ENCODE results near the gene TMPRSS6. TPM values are rescaled to one million over a fixed set of nuclear protein-coding genes. Genes with fewer than 3 reads are reported as not detected.

Gene TMPRSS6
- total and polyA plus RNA-seq, 5 donors, result not detected

GRCh38 chr22:37022483-37023337 is 86.8 kb downstream of the TMPRSS6 start:
- Histone ChIP-seq H3K4me1 (ENCODE audit: control insufficient read depth, insufficient read depth, low read length) (peaks cover 10% of the 10 kb centered on the region), H3K27me3 (ENCODE audit: control insufficient read depth, insufficient read depth) (no peaks in the 10 kb centered on the region), H3K9me3 (ENCODE audit: control insufficient read depth, low read length) (no peaks in the 10 kb centered on the region), H3K4me3 (ENCODE audit: low read length) (no peak overlapping the region), H3K27ac (ENCODE audit: low read length) (peak overlapping the region; percentile 56)
- DNase-seq (peak in 2 of 3 donors; percentile 56 to 65), ATAC-seq (peak in 1 of 2 donors; percentile 17)
- 68% methylated on average over 16 of the region's 16 CpGs for WGBS
- intact Hi-C loops (cut with DNase I), result no loop called here

DNA sequence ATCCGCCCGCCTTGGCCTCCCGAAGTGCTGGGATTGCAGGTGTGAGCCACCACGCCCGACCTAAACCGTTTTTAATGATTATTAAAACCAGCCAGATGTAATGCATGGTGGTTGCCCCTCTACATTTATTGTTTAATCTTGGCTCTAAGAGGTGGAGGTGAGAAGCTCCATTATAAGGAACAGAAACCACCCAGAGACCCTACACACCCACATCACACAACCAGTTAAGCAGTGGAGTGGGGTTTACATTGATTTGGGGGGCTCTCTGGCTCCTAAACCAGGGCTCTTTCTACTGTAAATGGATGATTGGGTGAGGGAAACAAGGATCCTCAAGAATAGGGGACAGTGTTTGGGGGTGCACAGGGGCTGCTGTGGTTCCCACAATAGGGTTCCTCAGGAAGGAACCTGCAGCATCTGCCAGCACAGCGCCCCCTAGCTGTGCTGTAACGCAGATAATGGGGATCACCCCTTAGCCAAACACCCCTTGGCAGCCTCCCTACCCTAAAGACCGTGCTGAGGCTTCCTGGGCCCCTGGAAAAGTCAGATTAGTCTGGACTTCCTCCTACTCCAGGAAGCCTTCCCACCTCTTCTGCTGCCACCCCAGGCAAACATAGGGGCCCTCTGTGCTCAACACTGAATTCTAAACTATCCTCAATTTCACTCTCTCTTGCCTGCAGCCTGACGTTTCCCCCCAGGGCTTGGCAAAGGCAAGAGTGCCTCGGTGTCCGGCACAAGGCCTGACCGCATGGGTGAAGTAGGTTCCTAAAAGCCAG is 87.6 kb downstream of the TMPRSS6 start:
- Histone ChIP-seq H3K4me1 (ENCODE audit: control insufficient read depth, insufficient read depth, low read length) (peaks cover 17% of the 10 kb centered on the region), H3K27me3 (ENCODE audit: control insufficient read depth, insufficient read depth) (no peaks in the 10 kb centered on the region), H3K9me3 (ENCODE audit: control insufficient read depth, low read length) (no peaks in the 10 kb centered on the region), H3K4me3 (ENCODE audit: low read length) (no peak overlapping the region), H3K27ac (ENCODE audit: low read length) (no peak overlapping the region)
- WGBS, result 65% methylated on average over 13 of the region's 13 CpGs
- intact Hi-C loops (cut with DNase I), result no loop called here
- DNase-seq (peak; percentile 47 to 84 (median 77)), ATAC-seq (no peak)

DNA sequence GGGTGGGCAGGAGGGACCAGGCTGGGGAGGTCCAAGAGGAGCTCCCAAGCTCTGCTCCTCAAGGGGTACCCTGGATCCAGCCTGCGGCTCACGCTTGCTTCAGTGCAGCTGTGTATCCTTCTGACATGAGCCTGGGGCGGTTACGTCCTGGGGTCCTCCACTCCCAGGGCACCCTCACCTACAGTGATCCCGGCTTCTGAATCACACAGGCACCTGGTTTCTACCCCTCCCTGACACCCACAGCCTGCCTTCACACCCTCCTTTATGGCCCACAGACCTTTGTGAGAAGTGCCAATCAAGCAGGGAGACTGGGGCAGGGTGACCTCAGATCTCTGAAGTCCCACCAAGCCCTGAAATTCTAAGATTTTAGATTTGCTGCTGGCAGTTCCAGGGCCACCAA is 88.5 kb downstream of the TMPRSS6 start:
- no peaks in the 10 kb centered on the region for H3K9me3 ChIP-seq (ENCODE audit: control insufficient read depth, low read length)
- ATAC-seq (no peak), DNase-seq (no peak)
- H3K27me3 ChIP-seq (ENCODE audit: control insufficient read depth, insufficient read depth), result no peaks in the 10 kb centered on the region
- intact Hi-C loops (cut with DNase I), result no loop called here
- H3K27ac ChIP-seq (ENCODE audit: low read length), result no peak overlapping the region
- H3K4me1 ChIP-seq (ENCODE audit: control insufficient read depth, insufficient read depth, low read length), result peaks cover 22% of the 10 kb centered on the region
- WGBS, result 96% methylated on average over 5 of the region's 5 CpGs
- H3K4me3 ChIP-seq (ENCODE audit: low read length), result no peak overlapping the region

DNA sequence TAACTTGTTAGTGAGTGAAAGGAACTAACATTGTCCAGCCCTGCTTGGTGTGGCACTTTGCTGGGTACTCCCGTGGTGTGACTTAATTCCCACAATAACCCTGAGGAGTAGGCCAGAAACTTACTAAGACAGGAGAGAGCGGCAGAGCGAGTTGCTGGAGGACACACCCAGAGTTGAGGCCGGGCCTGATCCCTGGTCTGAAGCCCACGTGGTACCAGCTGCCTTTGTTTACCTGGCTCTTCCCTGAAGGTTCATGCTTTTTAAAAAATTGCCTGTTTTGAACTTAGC is 89.4 kb downstream of the TMPRSS6 start:
- H3K4me1 ChIP-seq (ENCODE audit: control insufficient read depth, insufficient read depth, low read length), result peaks cover 24% of the 10 kb centered on the region
- peak in 1 of 3 donors; percentile 68 for DNase-seq
- intact Hi-C loops (cut with DNase I), result no loop called here

DNA sequence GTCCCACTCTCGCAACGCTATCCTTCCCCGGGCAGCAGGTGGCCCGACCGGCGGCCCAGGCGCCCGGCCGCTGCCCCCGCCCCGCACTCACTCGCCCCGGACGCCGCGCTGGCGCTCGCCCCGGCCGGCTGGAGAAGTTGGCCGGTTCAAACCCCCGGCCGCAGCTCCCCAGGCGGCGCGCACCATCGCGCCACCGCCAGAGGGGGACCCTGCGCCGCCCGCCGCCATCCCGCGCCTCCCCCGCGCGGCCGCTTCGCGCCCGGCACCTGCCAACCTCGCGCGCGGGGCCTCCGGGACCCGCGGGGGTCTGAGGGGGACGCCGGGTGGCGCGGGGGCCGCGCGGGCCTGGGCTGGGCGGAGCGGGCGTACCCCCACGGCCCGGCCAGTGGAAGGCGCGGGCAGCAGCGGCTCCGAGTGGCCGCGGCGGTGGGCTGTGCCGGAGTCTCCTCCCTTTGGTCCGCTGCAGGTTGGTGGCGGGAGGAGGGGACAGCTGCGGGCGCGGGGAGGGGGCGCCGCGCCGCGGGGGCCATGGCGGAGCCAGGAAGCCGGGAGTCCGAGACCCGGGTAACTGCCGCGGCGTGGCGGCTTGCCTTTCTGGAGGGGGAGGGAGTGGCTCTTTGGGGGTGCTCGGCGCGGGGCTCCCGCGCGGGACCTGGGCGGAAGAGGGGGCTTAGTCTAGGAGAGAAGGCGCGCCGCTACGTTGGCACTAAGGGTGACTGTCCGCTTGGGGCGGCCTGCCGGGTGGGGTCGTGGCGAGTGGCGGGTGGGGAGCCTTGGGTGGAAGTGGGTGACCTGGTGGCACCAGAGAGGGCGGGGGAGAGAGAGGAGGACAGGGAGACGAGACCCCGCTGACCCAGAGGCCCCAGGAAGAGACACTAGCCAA is 90.0 kb downstream of the TMPRSS6 start, which contains the start of the genes MPST and TST:
TSS of gene MPST (plus strand) at position 434 of the 883 bp plus-strand sequence. CDS start at position 529, 95 bp downstream.
TSS of gene TST (minus strand) at position 139 of the 883 bp plus-strand sequence. CDS start 715 bp downstream, outside the sequence.
- Histone ChIP-seq H3K4me3 (ENCODE audit: low read length) (peak within 1 kb of the TSS; percentile 69), H3K9me3 (ENCODE audit: control insufficient read depth, low read length) (no peaks in the 10 kb centered on the region), H3K27ac (ENCODE audit: low read length) (peak within 1 kb of the TSS; percentile 97), H3K27me3 (ENCODE audit: control insufficient read depth, insufficient read depth) (no peaks in the 10 kb centered on the region), H3K4me1 (ENCODE audit: control insufficient read depth, insufficient read depth, low read length) (peaks cover 24% of the 10 kb centered on the region)
- ATAC-seq (peak; percentile 87 to 88), DNase-seq (peak; percentile 85 to 95 (median 93))
- WGBS, result under 1% methylated on average over 105 of the region's 107 CpGs
- intact Hi-C loops (cut with DNase I), result no loop called here

More for the DNA sequence above, 89.4 kb downstream of the TMPRSS6 start:
- peak; percentile 20 to 43 for ATAC-seq
- WGBS, result 1% methylated on average over 5 of the region's 5 CpGs
- H3K9me3 ChIP-seq (ENCODE audit: control insufficient read depth, low read length), result no peaks in the 10 kb centered on the region
- peak overlapping the region; percentile 69 for H3K4me3 ChIP-seq (ENCODE audit: low read length)
- H3K27ac ChIP-seq (ENCODE audit: low read length), result peak overlapping the region; percentile 97
- no peaks in the 10 kb centered on the region for H3K27me3 ChIP-seq (ENCODE audit: control insufficient read depth, insufficient read depth)

GRCh38 chr22:37018815-37019308 is 90.7 kb downstream of the TMPRSS6 start:
- DNase-seq, result peak; percentile 81 to 93 (median 91)
- peak; percentile 50 to 61 for ATAC-seq
- peak overlapping the region; percentile 69 for H3K4me3 ChIP-seq (ENCODE audit: low read length)
- peaks cover 24% of the 10 kb centered on the region for H3K4me1 ChIP-seq (ENCODE audit: control insufficient read depth, insufficient read depth, low read length)
- no peaks in the 10 kb centered on the region for H3K9me3 ChIP-seq (ENCODE audit: control insufficient read depth, low read length)
- intact Hi-C loops (cut with DNase I), result no loop called here
- H3K27ac ChIP-seq (ENCODE audit: low read length), result peak overlapping the region; percentile 97
- no peaks in the 10 kb centered on the region for H3K27me3 ChIP-seq (ENCODE audit: control insufficient read depth, insufficient read depth)
- WGBS, result under 1% methylated on average over 35 of the region's 35 CpGs

GRCh38 chr22:37018086-37018814 is 91.3 kb downstream of the TMPRSS6 start:
- Histone ChIP-seq H3K9me3 (ENCODE audit: control insufficient read depth, low read length) (no peaks in the 10 kb centered on the region), H3K27me3 (ENCODE audit: control insufficient read depth, insufficient read depth) (no peaks in the 10 kb centered on the region), H3K4me1 (ENCODE audit: control insufficient read depth, insufficient read depth, low read length) (peaks cover 24% of the 10 kb centered on the region), H3K4me3 (ENCODE audit: low read length) (peak overlapping the region; percentile 69), H3K27ac (ENCODE audit: low read length) (peak overlapping the region; percentile 97)
- ATAC-seq, result no peak
- DNase-seq, result peak in 2 of 3 donors; percentile 53 to 62
- intact Hi-C loops (cut with DNase I), result no loop called here
- 70% methylated on average over 45 of the region's 45 CpGs for WGBS

DNA sequence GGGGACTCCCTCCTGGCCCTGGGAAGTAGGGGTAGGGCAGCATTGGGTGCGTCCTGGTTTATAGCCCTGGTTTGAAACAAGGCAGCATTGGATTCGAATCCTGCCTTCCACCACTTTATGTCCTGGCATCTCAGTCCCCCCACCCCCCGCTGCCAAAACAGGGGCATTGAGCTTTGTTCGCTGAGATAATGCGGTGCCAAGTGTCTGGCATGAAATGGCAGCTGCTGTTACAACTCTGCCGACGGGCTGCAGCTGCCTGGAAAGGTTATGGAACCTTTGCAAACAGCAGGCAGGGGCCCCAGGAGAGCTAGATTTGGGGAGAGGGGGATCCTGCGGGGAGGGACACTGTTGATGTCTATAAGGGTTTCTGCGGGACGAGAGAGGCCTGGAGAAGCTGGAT is 92.2 kb downstream of the TMPRSS6 start:
- Histone ChIP-seq H3K27me3 (ENCODE audit: control insufficient read depth, insufficient read depth) (no peaks in the 10 kb centered on the region), H3K4me1 (ENCODE audit: control insufficient read depth, insufficient read depth, low read length) (peaks cover 21% of the 10 kb centered on the region), H3K4me3 (ENCODE audit: low read length) (no peak overlapping the region), H3K9me3 (ENCODE audit: control insufficient read depth, low read length) (no peaks in the 10 kb centered on the region), H3K27ac (ENCODE audit: low read length) (no peak overlapping the region)
- peak in 1 of 3 donors; percentile 59 for DNase-seq
- WGBS, result 74% methylated on average over 10 of the region's 10 CpGs
- ATAC-seq, result no peak
- intact Hi-C loops (cut with DNase I), result no loop called here

GRCh38 chr22:37016134-37016910 is 93.2 kb downstream of the TMPRSS6 start:
- no peaks in the 10 kb centered on the region for H3K9me3 ChIP-seq (ENCODE audit: control insufficient read depth, low read length)
- intact Hi-C loops (cut with DNase I), result no loop called here
- WGBS, result 86% methylated on average over 14 of the region's 14 CpGs
- H3K27ac ChIP-seq (ENCODE audit: low read length), result no peak overlapping the region
- DNase-seq (peak in 1 of 3 donors; percentile 28), ATAC-seq (no peak)
- H3K4me3 ChIP-seq (ENCODE audit: low read length), result no peak overlapping the region
- no peaks in the 10 kb centered on the region for H3K27me3 ChIP-seq (ENCODE audit: control insufficient read depth, insufficient read depth)
- H3K4me1 ChIP-seq (ENCODE audit: control insufficient read depth, insufficient read depth, low read length), result peaks cover 23% of the 10 kb centered on the region
